Measurements from ENCODE around the gene PDPK1.

PDPK1 gene

GRCh38 chr16:2507665-2508064 lies 30.2 kb upstream of the PDPK1 start:
- no peak for DNase-seq

GRCh38 chr16:2508722-2509400 lies 29.0 kb upstream of the PDPK1 start:
- DNase-seq: no peak

GRCh38 chr16:2511128-2511800 lies 26.6 kb upstream of the PDPK1 start:
- no peak for DNase-seq

- DNase-seq: no peak
Observed at GRCh38 chr16:2511996-2512734, 25.7 kb upstream of the PDPK1 start.

- DNase-seq: peak; percentile 52
Observed at GRCh38 chr16:2512735-2513404, 25.0 kb upstream of the PDPK1 start.

- DNase-seq: peak; percentile 94
Observed at GRCh38 chr16:2513405-2514332, 24.2 kb upstream of the PDPK1 start, which contains the start of gene ATP6V0C. ATP6V0C (plus strand) TSS chr16:2513952; CDS start chr16:2514104, 152 bp downstream.

GRCh38 chr16:2514333-2515179 lies 23.3 kb upstream of the PDPK1 start:
- DNase-seq: peak; percentile 60

GRCh38 chr16:2515180-2515851 lies 22.5 kb upstream of the PDPK1 start:
- DNase-seq: no peak

- DNase-seq: no peak
Observed at GRCh38 chr16:2516391-2517240, 21.2 kb upstream of the PDPK1 start.

- no peak for DNase-seq
Observed at GRCh38 chr16:2517954-2518605, 19.7 kb upstream of the PDPK1 start.

GRCh38 chr16:2518823-2519710 lies 18.8 kb upstream of the PDPK1 start:
- DNase-seq: no peak

GRCh38 chr16:2519711-2520080 lies 18.1 kb upstream of the PDPK1 start:
- no peak for DNase-seq

- DNase-seq: peak; percentile 91
Observed at GRCh38 chr16:2520097-2520783, 17.6 kb upstream of the PDPK1 start, which contains the start of gene AMDHD2. AMDHD2 (plus strand) TSS chr16:2520371; CDS start chr16:2520459, 88 bp downstream.

- DNase-seq: peak; percentile 86
Observed at GRCh38 chr16:2520784-2521531, 16.9 kb upstream of the PDPK1 start.

GRCh38 chr16:2523801-2524231 lies 14.0 kb upstream of the PDPK1 start:
- DNase-seq: no peak

- no peak for DNase-seq
Observed at GRCh38 chr16:2524339-2524938, 13.4 kb upstream of the PDPK1 start.
